ENCODE data around the gene PTH2R. TPM values are rescaled to one million over a fixed set of nuclear protein-coding genes. Genes with fewer than 3 reads are reported as not detected.
"Not testable (repeated sequence)": the region's sequence is repeated elsewhere in the genome, so short reads cannot be mapped to it uniquely, and the experiment has no call there.

Gene PTH2R
- total RNA-seq, 2 donors from 2014 or later, result not detected

- no peak for DNase-seq (ENCODE audit: low spot score)
- no peaks in the 10 kb centered on the region for H3K27me3 ChIP-seq
- TF ChIP-seq, protein P1, sequence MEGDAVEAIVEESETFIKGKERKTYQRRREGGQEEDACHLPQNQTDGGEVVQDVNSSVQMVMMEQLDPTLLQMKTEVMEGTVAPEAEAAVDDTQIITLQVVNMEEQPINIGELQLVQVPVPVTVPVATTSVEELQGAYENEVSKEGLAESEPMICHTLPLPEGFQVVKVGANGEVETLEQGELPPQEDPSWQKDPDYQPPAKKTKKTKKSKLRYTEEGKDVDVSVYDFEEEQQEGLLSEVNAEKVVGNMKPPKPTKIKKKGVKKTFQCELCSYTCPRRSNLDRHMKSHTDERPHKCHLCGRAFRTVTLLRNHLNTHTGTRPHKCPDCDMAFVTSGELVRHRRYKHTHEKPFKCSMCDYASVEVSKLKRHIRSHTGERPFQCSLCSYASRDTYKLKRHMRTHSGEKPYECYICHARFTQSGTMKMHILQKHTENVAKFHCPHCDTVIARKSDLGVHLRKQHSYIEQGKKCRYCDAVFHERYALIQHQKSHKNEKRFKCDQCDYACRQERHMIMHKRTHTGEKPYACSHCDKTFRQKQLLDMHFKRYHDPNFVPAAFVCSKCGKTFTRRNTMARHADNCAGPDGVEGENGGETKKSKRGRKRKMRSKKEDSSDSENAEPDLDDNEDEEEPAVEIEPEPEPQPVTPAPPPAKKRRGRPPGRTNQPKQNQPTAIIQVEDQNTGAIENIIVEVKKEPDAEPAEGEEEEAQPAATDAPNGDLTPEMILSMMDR (IDR thresholded peaks at IDR 0.05), result no peak
- H3K4me1 ChIP-seq, result no peaks in the 10 kb centered on the region
- no peak overlapping the region for H3K4me3 ChIP-seq
- H3K36me3 ChIP-seq, result no peaks in the 10 kb centered on the region
- H3K27ac ChIP-seq, result no peak overlapping the region
- peaks cover 0 to 6% of the 10 kb centered on the region in 2 donors for H3K9me3 ChIP-seq
Measured at GRCh38 chr2:208492069-208492468, 85.5 kb downstream of the PTH2R start.

DNA sequence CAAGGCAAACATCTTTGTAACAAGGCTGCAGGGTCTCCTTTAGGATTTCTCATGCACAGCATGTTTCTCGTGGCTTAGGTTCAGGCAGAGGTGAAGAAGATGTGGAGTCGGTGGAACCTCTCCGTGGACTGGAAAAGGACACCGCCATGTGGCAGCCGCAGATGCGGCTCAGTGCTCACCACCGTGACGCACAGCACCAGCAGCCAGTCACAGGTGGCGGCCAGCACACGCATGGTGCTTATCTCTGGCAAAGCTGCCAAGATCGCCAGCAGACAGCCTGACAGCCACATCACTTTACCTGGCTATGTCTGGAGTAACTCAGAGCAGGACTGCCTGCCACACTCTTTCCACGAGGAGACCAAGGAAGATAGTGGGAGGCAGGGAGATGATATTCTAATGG, 86.6 kb downstream of the PTH2R start:
- DNase-seq (ENCODE audit: low spot score), result no peak
- Histone ChIP-seq H3K4me1 (no peaks in the 10 kb centered on the region), H3K27me3 (no peaks in the 10 kb centered on the region), H3K27ac (no peak overlapping the region), H3K9me3 (no peaks in the 10 kb centered on the region), H3K36me3 (no peaks in the 10 kb centered on the region), H3K4me3 (no peak overlapping the region)
- TF ChIP-seq, protein P1 (IDR thresholded peaks at IDR 0.05), result no peak

- Histone ChIP-seq H3K4me3 (no peak overlapping the region), H3K9me3 (no peaks in the 10 kb centered on the region), H3K27me3 (no peaks in the 10 kb centered on the region), H3K36me3 (no peaks in the 10 kb centered on the region), H3K4me1 (no peaks in the 10 kb centered on the region), H3K27ac (no peak overlapping the region)
- TF ChIP-seq, protein P1 (IDR thresholded peaks at IDR 0.05), result no peak
- no peak for DNase-seq (ENCODE audit: low spot score)
Measured at GRCh38 chr2:208496129-208496528, 89.5 kb downstream of the PTH2R start.

DNA sequence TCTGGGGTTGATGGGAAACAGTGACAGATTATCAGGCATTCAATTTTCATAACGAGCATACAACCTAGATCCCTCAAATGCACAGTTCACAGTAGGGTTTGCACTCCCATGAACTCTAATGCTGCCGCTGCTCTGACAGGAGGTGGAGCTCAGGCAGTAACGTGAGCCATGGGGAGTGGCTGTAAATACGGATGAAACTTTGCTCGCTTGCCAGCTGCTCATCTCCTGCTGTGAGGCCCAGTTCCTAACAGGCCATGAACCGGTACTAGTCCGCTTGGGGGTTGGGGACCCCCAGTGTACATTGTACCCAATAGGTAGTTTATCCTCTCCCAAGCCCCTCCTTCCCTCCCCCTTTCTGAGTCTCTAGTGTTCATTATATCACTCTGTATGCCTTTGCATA, 94.6 kb downstream of the PTH2R start:
- H3K36me3 ChIP-seq, result no peaks in the 10 kb centered on the region
- H3K27ac ChIP-seq, result no peak overlapping the region
- TF ChIP-seq, protein P1 (IDR thresholded peaks at IDR 0.05), result no peak
- no peaks in the 10 kb centered on the region for H3K27me3 ChIP-seq
- H3K4me3 ChIP-seq, result no peak overlapping the region
- no peak for DNase-seq (ENCODE audit: low spot score)
- no peaks in the 10 kb centered on the region for H3K4me1 ChIP-seq
- no peaks in the 10 kb centered on the region for H3K9me3 ChIP-seq

DNA sequence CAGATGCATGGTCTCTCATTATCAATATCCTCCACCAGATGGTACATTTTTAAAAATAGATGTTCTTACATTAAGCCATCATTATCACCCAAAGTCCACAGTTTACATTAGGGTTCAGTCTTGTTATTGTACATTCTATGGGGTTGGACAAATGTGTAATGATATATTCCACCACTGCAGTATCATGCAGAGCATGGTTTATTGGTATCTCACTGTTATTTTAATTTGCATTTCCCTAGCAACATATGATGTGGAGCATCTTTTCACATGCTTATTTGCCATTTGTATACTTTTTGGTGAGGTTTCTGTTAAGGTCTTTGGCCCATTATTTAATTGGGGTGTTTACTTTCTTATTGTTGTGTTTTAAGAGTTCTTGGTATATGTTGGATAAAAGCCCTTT, 95.7 kb downstream of the PTH2R start:
- no peak overlapping the region for H3K4me3 ChIP-seq
- no peaks in the 10 kb centered on the region for H3K36me3 ChIP-seq
- TF ChIP-seq, protein P1 (IDR thresholded peaks at IDR 0.05), result no peak
- H3K9me3 ChIP-seq, result peaks cover 0 to under 1% of the 10 kb centered on the region in 2 donors
- H3K27me3 ChIP-seq, result no peaks in the 10 kb centered on the region
- H3K27ac ChIP-seq, result no peak overlapping the region
- DNase-seq (ENCODE audit: low spot score), result no peak
- H3K4me1 ChIP-seq, result no peaks in the 10 kb centered on the region

DNA sequence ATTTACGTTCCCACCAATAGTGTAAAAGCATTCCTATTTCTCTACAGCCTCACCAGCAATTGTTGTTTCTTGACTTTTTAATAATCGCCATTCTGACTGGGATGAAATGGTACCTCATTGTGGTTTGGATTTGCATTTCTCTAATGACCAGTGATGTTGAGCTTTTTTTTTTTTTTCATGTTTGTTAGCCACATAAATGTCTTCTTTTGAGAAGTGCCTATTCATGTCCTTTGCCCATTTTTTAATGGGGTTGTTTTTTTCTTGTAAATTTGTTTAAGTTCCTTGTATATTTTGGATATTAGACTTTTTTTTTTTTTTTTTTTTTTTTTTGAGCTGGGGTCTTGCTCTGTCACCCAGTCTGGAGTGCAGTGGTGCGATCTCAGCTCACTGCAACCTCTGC, 98.8 kb downstream of the PTH2R start:
- DNase-seq (ENCODE audit: low spot score); H3K4me1 ChIP-seq; H3K27ac ChIP-seq; H3K36me3 ChIP-seq; H3K4me3 ChIP-seq; H3K27me3 ChIP-seq: not testable (repeated sequence)
- peaks cover 0 to 22% of the 10 kb centered on the region in 2 donors for H3K9me3 ChIP-seq

Measured in right atrium auricular region (tissue), 2 donors.